GM12874 (cell line): Measurements from ENCODE around the gene MS4A10.
A peak's percentile ranks its signal among the peaks of the same experiment; 100 is the strongest.

Experiments used
- TF ChIP-seq, protein P1 (sequence below): IDR thresholded peaks from 2 replicates; pipeline ENCODE4 v1.5.1; 2011; ENCODE audit warnings: low read depth, mild to moderate bottlenecking, control low read depth, low read length, moderate library complexity; ENCODE audit not compliant: insufficient read depth

MS4A10 gene

GRCh38 chr11:60834742-60835533 lies 49.8 kb downstream of the MS4A10 start:
- TF ChIP-seq, protein P1, sequence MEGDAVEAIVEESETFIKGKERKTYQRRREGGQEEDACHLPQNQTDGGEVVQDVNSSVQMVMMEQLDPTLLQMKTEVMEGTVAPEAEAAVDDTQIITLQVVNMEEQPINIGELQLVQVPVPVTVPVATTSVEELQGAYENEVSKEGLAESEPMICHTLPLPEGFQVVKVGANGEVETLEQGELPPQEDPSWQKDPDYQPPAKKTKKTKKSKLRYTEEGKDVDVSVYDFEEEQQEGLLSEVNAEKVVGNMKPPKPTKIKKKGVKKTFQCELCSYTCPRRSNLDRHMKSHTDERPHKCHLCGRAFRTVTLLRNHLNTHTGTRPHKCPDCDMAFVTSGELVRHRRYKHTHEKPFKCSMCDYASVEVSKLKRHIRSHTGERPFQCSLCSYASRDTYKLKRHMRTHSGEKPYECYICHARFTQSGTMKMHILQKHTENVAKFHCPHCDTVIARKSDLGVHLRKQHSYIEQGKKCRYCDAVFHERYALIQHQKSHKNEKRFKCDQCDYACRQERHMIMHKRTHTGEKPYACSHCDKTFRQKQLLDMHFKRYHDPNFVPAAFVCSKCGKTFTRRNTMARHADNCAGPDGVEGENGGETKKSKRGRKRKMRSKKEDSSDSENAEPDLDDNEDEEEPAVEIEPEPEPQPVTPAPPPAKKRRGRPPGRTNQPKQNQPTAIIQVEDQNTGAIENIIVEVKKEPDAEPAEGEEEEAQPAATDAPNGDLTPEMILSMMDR, result no peak

DNA sequence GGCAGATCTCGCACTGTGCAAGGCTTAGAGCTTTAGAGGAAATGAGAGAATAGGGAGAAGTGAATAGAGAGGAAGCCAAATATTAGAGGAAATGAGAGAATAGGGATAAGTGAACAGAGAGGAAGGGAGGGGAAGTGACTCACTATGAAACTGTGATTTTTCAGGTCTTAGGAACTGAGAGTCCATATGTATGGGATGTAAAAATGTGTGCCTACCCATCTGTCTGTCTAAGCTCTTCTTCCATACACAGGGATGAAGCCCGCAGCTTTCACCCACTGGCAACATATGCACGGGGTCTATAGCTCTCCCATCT lies 50.4 kb downstream of the MS4A10 start:
- TF ChIP-seq, protein P1, result no peak

- TF ChIP-seq, protein P1, result no peak
Observed at GRCh38 chr11:60836866-60837515, 51.9 kb downstream of the MS4A10 start.

- TF ChIP-seq, protein P1, result peak; percentile 46; the same call in 1 of the 2 replicates
Observed at GRCh38 chr11:60838132-60838531, 53.0 kb downstream of the MS4A10 start.

DNA sequence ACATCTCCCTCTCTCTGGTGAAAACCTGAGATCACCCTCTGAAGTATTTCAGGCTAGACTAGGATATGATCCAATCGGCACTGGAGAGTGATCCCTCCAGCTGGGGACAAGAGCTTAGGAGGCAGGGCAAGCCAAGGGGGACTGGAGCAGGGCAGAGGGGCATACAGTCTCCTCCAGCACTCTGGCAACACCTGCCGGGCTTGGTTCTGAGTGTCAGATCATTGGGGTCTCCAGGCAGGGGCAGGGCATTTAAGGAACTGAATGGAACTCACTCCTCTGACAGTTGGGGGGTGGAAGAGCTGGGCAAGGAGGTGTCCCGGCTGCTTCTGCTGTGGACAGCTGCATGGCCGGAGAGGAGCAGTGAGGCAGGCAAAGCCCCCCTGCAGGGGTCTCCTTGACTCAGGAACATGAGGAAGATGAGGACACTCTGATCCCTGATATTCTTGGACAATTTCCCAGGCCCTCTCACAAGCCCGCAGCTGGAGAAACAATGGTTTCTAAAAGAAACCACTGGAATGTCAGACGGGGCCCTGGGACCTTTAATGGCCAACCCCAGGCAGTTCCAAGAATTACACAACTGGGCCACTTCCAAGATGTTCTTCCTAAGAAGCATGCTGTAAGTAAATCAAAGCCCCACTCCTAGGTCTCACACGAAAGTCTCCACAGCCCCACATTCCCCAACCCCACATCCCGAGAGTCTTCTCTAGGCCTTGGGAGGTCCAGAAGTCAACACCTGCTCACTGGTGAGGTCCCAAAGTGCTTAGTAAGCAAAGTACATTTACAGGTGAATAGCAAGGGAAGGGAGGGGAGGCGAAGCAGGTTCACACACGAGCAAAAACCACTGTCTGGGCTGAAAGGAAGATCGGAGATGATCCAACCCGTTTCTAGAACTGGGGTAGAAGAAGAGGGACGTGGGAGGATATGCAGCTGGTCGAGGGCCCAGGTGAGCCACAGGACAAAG lies 55.6 kb downstream of the MS4A10 start:
- TF ChIP-seq, protein P1, result no peak

DNA sequence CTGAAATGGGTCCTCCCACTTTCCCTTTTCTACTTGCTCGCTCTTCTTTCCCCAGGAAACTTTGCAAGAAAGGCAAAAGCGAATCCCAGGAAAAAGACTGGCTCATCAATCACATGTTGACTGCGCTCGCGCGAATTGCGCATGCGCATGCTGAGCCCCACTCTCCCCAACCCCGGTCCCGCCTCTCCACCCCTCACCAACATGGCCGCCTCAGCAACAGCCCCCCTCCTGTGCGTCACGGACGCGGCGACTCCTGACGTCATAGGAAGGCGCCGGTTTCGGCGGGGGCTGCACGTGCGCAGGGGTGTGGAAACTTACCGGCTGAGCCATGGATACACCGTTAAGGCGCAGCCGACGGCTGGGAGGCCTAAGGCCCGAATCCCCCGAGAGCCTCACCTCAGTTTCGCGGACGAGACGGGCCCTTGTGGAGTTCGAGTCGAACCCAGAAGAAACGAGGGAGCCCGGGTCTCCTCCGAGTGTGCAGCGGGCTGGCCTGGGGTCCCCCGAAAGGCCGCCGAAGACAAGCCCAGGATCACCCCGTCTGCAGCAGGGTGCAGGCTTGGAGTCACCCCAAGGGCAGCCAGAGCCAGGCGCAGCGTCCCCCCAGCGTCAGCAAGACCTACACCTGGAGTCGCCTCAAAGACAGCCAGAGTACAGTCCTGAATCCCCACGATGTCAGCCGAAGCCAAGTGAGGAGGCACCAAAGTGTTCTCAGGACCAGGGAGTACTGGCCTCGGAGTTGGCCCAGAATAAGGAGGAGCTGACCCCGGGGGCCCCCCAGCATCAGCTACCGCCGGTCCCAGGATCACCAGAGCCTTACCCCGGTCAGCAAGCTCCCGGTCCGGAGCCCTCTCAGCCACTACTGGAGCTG lies 56.9 kb downstream of the MS4A10 start, which contains the start of gene CCDC86:
Gene CCDC86, plus strand, starts transcription at position 317 of the 871 bp plus-strand sequence. Its CDS starts 12 bp downstream, at position 329.
- TF ChIP-seq, protein P1, result no peak
